ENCODE results near the gene SLC26A8.

DNA sequence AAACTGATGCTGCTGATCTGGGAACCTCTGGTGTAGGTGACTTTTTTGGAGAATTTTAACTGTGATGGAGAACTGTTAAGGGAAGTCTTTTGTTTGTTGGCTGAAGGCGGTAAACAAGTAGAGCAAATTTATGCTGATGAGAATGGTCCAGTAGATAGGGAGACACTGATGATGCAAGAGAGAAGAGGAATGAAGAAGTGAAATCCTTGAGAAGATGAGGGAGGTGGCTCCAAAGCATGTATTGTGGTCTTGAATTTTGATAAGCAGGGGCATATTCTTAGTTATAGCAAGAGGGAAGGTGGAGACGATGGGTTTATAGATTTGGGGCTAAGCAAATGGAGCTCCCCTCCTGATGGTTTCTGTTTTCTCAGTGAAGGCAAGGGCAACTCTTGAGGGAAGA, 25.1 kb upstream of the SLC26A8 start:
- TF ChIP-seq, protein P1, sequence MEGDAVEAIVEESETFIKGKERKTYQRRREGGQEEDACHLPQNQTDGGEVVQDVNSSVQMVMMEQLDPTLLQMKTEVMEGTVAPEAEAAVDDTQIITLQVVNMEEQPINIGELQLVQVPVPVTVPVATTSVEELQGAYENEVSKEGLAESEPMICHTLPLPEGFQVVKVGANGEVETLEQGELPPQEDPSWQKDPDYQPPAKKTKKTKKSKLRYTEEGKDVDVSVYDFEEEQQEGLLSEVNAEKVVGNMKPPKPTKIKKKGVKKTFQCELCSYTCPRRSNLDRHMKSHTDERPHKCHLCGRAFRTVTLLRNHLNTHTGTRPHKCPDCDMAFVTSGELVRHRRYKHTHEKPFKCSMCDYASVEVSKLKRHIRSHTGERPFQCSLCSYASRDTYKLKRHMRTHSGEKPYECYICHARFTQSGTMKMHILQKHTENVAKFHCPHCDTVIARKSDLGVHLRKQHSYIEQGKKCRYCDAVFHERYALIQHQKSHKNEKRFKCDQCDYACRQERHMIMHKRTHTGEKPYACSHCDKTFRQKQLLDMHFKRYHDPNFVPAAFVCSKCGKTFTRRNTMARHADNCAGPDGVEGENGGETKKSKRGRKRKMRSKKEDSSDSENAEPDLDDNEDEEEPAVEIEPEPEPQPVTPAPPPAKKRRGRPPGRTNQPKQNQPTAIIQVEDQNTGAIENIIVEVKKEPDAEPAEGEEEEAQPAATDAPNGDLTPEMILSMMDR (IDR thresholded peaks at IDR 0.05; ENCODE audit: low read depth, low read length, missing input control), result no peak
- TF ChIP-seq TAF1 (conservative IDR thresholded peaks at IDR 0.05), result no peak

All from liver (tissue), 3 donors.